ENCODE results near the gene COL12A1.

DNA sequence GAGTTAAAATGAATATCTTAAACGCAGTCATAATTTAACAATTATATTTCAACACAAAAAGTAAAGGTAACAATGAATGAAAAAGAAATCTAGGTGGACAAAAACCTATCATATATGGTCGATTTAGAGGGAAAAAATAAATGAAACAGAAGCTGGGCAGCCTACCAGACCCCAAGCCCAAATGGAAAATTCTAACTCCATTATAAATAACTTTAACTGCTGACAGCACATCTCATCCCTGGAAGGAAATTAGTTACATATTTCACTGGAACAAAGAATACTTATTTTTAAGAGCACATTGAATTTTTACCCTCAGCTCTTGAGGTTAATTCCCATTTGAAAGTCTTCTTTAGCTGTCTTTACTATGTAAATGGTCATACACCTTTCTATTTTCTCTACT, 39.1 kb downstream of the COL12A1 start:
- TF ChIP-seq CTCF (IDR thresholded peaks at IDR 0.05), result no peak
- no peak for TF ChIP-seq POLR2A (IDR thresholded peaks at IDR 0.05)

Data from right lobe of liver (tissue), 4 donors.